NT2/D1 (cell line): ENCODE results near the gene USP7.

ENCODE experiments used
- DNase-seq: peaks from one replicate; pipeline ENCODE4 v3.0.0-alpha.2; 2011; ENCODE audit warnings: low read depth, low spot score
- H3K27me3 ChIP-seq: 2 replicates; pipeline ENCODE4 v1.6.0; 2011; ENCODE audit warnings: mild to moderate bottlenecking; ENCODE audit not compliant: insufficient read length, insufficient read depth
- H3K36me3 ChIP-seq: 2 replicates; pipeline ENCODE4 v1.6.1; 2011; ENCODE audit warnings: mild to moderate bottlenecking, low read length, mixed read lengths; ENCODE audit not compliant: insufficient read depth, insufficient read length
- H3K4me1 ChIP-seq: 2 replicates; pipeline ENCODE4 v1.5.1; 2011; ENCODE audit not compliant: insufficient read depth, insufficient read length
- H3K4me3 ChIP-seq: 2 replicates; pipeline ENCODE4 v1.5.1; 2011; ENCODE audit warnings: low read depth; ENCODE audit not compliant: insufficient read length
- H3K9ac ChIP-seq: 2 replicates; pipeline ENCODE4 v1.6.0; 2011; ENCODE audit warnings: low read depth; ENCODE audit not compliant: insufficient read length
- H3K9me3 ChIP-seq: 2 replicates; pipeline ENCODE4 v1.5.1; 2011; ENCODE audit warnings: mild to moderate bottlenecking, low read length; ENCODE audit not compliant: insufficient read depth
- SUZ12 ChIP-seq: IDR thresholded peaks from 2 replicates; pipeline ENCODE4 v1.6.1; 2011; ENCODE audit not compliant: insufficient read length, insufficient read depth; ENCODE audit errors: extremely low read depth
- YY1 ChIP-seq: IDR thresholded peaks from 2 replicates; pipeline ENCODE4 v1.6.1; 2011; ENCODE audit not compliant: insufficient read length, insufficient read depth
- ZNF274 ChIP-seq: IDR thresholded peaks from 2 replicates; pipeline ENCODE4 v1.6.1; 2011; ENCODE audit warnings: mild to moderate bottlenecking, low read depth, low read length

The USP7 gene

GRCh38 chr16:8903004-8903403 lies 60.7 kb downstream of the USP7 start:
- TF ChIP-seq SUZ12: no peak
- TF ChIP-seq YY1: no peak
- TF ChIP-seq ZNF274: no peak
- Histone ChIP-seq H3K4me3 (no peak overlapping the region), H3K4me1 (no peaks in the 10 kb centered on the region), H3K27me3 (no peaks in the 10 kb centered on the region), H3K9ac (no peak overlapping the region), H3K36me3 (peaks cover 95% of the 10 kb centered on the region), H3K9me3 (no peaks in the 10 kb centered on the region)
- DNase-seq: no peak

- Histone ChIP-seq H3K4me3 (no peak overlapping the region), H3K9me3 (no peaks in the 10 kb centered on the region), H3K36me3 (peaks cover 95% of the 10 kb centered on the region), H3K4me1 (no peaks in the 10 kb centered on the region), H3K9ac (no peak overlapping the region), H3K27me3 (no peaks in the 10 kb centered on the region)
- TF ChIP-seq YY1: no peak
- TF ChIP-seq ZNF274: no peak
- no peak for TF ChIP-seq SUZ12
- no peak for DNase-seq
Observed at GRCh38 chr16:8901320-8901861, 62.3 kb downstream of the USP7 start.

- H3K4me1 ChIP-seq: no peaks in the 10 kb centered on the region
- peaks cover 94% of the 10 kb centered on the region for H3K36me3 ChIP-seq
- H3K27me3 ChIP-seq: no peaks in the 10 kb centered on the region
- TF ChIP-seq ZNF274 (no peak), SUZ12 (no peak), YY1 (no peak)
- no peak overlapping the region for H3K9ac ChIP-seq
- H3K4me3 ChIP-seq: no peak overlapping the region
- no peaks in the 10 kb centered on the region for H3K9me3 ChIP-seq
- DNase-seq: no peak
Observed at GRCh38 chr16:8900343-8900742, 63.4 kb downstream of the USP7 start.

GRCh38 chr16:8899709-8900317 lies 63.9 kb downstream of the USP7 start:
- no peak overlapping the region for H3K9ac ChIP-seq
- H3K4me1 ChIP-seq: no peaks in the 10 kb centered on the region
- no peaks in the 10 kb centered on the region for H3K9me3 ChIP-seq
- no peak overlapping the region for H3K4me3 ChIP-seq
- H3K27me3 ChIP-seq: no peaks in the 10 kb centered on the region
- H3K36me3 ChIP-seq: peaks cover 94% of the 10 kb centered on the region
- no peak for DNase-seq
- TF ChIP-seq ZNF274 (no peak), YY1 (no peak), SUZ12 (no peak)

GRCh38 chr16:8898660-8899318 lies 64.9 kb downstream of the USP7 start:
- no peak overlapping the region for H3K9ac ChIP-seq
- no peak for DNase-seq
- no peaks in the 10 kb centered on the region for H3K4me1 ChIP-seq
- peaks cover 97% of the 10 kb centered on the region for H3K36me3 ChIP-seq
- H3K27me3 ChIP-seq: no peaks in the 10 kb centered on the region
- H3K4me3 ChIP-seq: no peak overlapping the region
- TF ChIP-seq YY1 (no peak), SUZ12 (no peak), ZNF274 (no peak)
- H3K9me3 ChIP-seq: no peaks in the 10 kb centered on the region

- no peak overlapping the region for H3K4me3 ChIP-seq
- peaks cover 6% of the 10 kb centered on the region for H3K4me1 ChIP-seq
- H3K9ac ChIP-seq: no peak overlapping the region
- TF ChIP-seq ZNF274 (no peak), YY1 (no peak), SUZ12 (no peak)
- no peaks in the 10 kb centered on the region for H3K27me3 ChIP-seq
- H3K9me3 ChIP-seq: no peaks in the 10 kb centered on the region
- peaks cover 98% of the 10 kb centered on the region for H3K36me3 ChIP-seq
- no peak for DNase-seq
Observed at GRCh38 chr16:8894736-8895334, 68.9 kb downstream of the USP7 start.

GRCh38 chr16:8893976-8894690 lies 69.6 kb downstream of the USP7 start:
- no peak for DNase-seq
- Histone ChIP-seq H3K9me3 (no peaks in the 10 kb centered on the region), H3K4me3 (no peak overlapping the region), H3K36me3 (peaks cover 98% of the 10 kb centered on the region), H3K4me1 (peaks cover 11% of the 10 kb centered on the region), H3K9ac (no peak overlapping the region), H3K27me3 (no peaks in the 10 kb centered on the region)
- TF ChIP-seq ZNF274: no peak
- TF ChIP-seq YY1: no peak
- no peak for TF ChIP-seq SUZ12
